ENCODE measurements around the gene ZNF618.

ZNF618 gene

GRCh38 chr9:113967380-113967779 is 91.3 kb downstream of the ZNF618 start:
- TF ChIP-seq CTCF (IDR thresholded peaks at IDR 0.05; ENCODE audit: control extremely low read depth, extremely low read depth, low read depth, missing control alignments): no peak
- no peak for DNase-seq (ENCODE audit: extremely low spot score)
- POLR2A ChIA-PET: no interaction called here
- CTCF ChIA-PET: no interaction called here

GRCh38 chr9:113969343-113969742 is 93.2 kb downstream of the ZNF618 start:
- no peak for TF ChIP-seq CTCF (IDR thresholded peaks at IDR 0.05; ENCODE audit: control extremely low read depth, extremely low read depth, low read depth, missing control alignments)
- POLR2A ChIA-PET: no interaction called here
- no peak for DNase-seq (ENCODE audit: extremely low spot score)
- CTCF ChIA-PET: no interaction called here

- POLR2A ChIA-PET: no interaction called here
- CTCF ChIA-PET: interaction anchor here (1.0 to 2.1 kb wide), 2 partner anchors 10 to 109 kb away, joined by 3 to 8 read pairs; no protein-coding TSS in a partner anchor
- no peak for TF ChIP-seq CTCF (IDR thresholded peaks at IDR 0.05; ENCODE audit: control extremely low read depth, extremely low read depth, low read depth, missing control alignments)
- DNase-seq (ENCODE audit: extremely low spot score): no peak
Measured at GRCh38 chr9:113973226-113973625, 97.1 kb downstream of the ZNF618 start.

GRCh38 chr9:113973963-113974413 is 97.9 kb downstream of the ZNF618 start:
- POLR2A ChIA-PET: no interaction called here
- TF ChIP-seq CTCF (IDR thresholded peaks at IDR 0.05; ENCODE audit: control extremely low read depth, extremely low read depth, low read depth, missing control alignments): no peak
- no peak for DNase-seq (ENCODE audit: extremely low spot score)
- CTCF ChIA-PET: interaction anchor here (1.0 to 2.1 kb wide), 2 partner anchors 11 to 108 kb away, joined by 3 to 8 read pairs; no protein-coding TSS in a partner anchor

- TF ChIP-seq CTCF (IDR thresholded peaks at IDR 0.05; ENCODE audit: control extremely low read depth, extremely low read depth, low read depth, missing control alignments): no peak
- POLR2A ChIA-PET: no interaction called here
- no peak for DNase-seq (ENCODE audit: extremely low spot score)
- CTCF ChIA-PET: no interaction called here
Measured at GRCh38 chr9:113976915-113977314, 100.8 kb downstream of the ZNF618 start.

GRCh38 chr9:113978725-113979342 is 102.7 kb downstream of the ZNF618 start:
- POLR2A ChIA-PET: no interaction called here
- TF ChIP-seq CTCF (IDR thresholded peaks at IDR 0.05; ENCODE audit: control extremely low read depth, extremely low read depth, low read depth, missing control alignments): no peak
- no peak for DNase-seq (ENCODE audit: extremely low spot score)
- CTCF ChIA-PET: interaction anchor here (0.9 kb wide), 1 partner anchor 10 kb away, joined by 3 read pairs; no protein-coding TSS in a partner anchor
